Right atrium auricular region (tissue), 2 donors: ENCODE measurements around the gene SCN4A. TPM values are rescaled to one million over a fixed set of nuclear protein-coding genes. Genes with fewer than 3 reads are reported as not detected.
"Not testable (repeated sequence)": the region's sequence is repeated elsewhere in the genome, so short reads cannot be mapped to it uniquely, and the experiment has no call there.

Source experiments
- DNase-seq: peaks from one replicate; pipeline ENCODE4 v3.0.0-alpha.2; 2019; ENCODE audit warnings: low spot score
- H3K27ac ChIP-seq, 2 donors: fragments of 200-600 bp; sonication (generic); 1 replicate in 1 of 2; 2 replicates in 1 of 2; pipeline ENCODE4 v1.5.1; 2016 to 2019
- H3K27me3 ChIP-seq, 2 donors: fragments of 200-600 bp; sonication (generic); one replicate each; pipeline versions ENCODE4 v1.5.1 to v1.6.0; 2017 to 2019
- H3K36me3 ChIP-seq: fragments of 200-600 bp; sonication (generic); one replicate; pipeline ENCODE4 v1.5.1; 2016
- H3K4me1 ChIP-seq, 2 donors: fragments of 200-600 bp; sonication (generic); one replicate each; pipeline versions ENCODE4 v1.5.1 to v1.6.0; 2017 to 2019
- H3K4me3 ChIP-seq, 2 donors: fragments of 200-600 bp; sonication (generic); 1 replicate in 1 of 2; 2 replicates in 1 of 2; pipeline ENCODE4 v1.5.1; 2017 to 2019; ENCODE audit warnings: mild to moderate bottlenecking in 1 of 2, moderate library complexity in 1 of 2
- H3K9me3 ChIP-seq, 2 donors: fragments of 200-600 bp; sonication (generic); one replicate each; pipeline ENCODE4 v1.5.1; 2019
- CTCF ChIP-seq, 2 donors: fragments of 200-600 bp; sonication (generic); IDR thresholded peaks; one replicate each; pipeline ENCODE4 v1.5.1; 2019; ENCODE audit warnings: antibody characterized with exemption in 2 of 2
- total RNA-seq, 2 donors: library from RNA; depleted of rRNA; stranded (reverse); fragments of >200 nt; gene quantifications; one replicate each; pipeline ENCODE4 v1.1.0, GENCODE V29; 2016

SCN4A gene
- total RNA-seq = 1 to 10 TPM in 1 of 2 donors, under 1 TPM in 1; 0.74 to 2.5 TPM

GRCh38 chr17:63972796-63973195 is at the start of gene SCN4A:
TSS of gene SCN4A (minus strand) at chr17:63972918. CDS start at chr17:63972841, 77 bp downstream.
- Histone ChIP-seq H3K9me3 (no peaks in the 10 kb centered on the region), H3K36me3 (no peaks in the 10 kb centered on the region), H3K4me1 (peaks cover 0 to 15% of the 10 kb centered on the region in 2 donors), H3K27ac (no peak within 1 kb of the TSS), H3K27me3 (no peaks in the 10 kb centered on the region), H3K4me3 (no peak within 1 kb of the TSS)
- no peak for DNase-seq
- no peak for TF ChIP-seq CTCF (IDR thresholded peaks at IDR 0.05)

GRCh38 chr17:64020056-64020766 is 47.5 kb upstream of the SCN4A start, which contains the start of gene ICAM2:
TSS of gene ICAM2 (minus strand) at chr17:64020633. CDS start at chr17:64006691, 13,942 bp downstream.
- DNase-seq = no peak
- peak in 1 of 2 donors; percentile 9 for TF ChIP-seq CTCF (IDR thresholded peaks at IDR 0.05)
- H3K27me3 ChIP-seq = no peaks in the 10 kb centered on the region
- H3K4me1 ChIP-seq = peaks cover 0 to 16% of the 10 kb centered on the region in 2 donors
- no peaks in the 10 kb centered on the region for H3K9me3 ChIP-seq
- H3K27ac ChIP-seq = peak within 1 kb of the TSS; percentile 71 to 88
- H3K36me3 ChIP-seq = no peaks in the 10 kb centered on the region
- H3K4me3 ChIP-seq = peak within 1 kb of the TSS; percentile 35 to 54

GRCh38 chr17:64019551-64019961 is 46.8 kb upstream of the SCN4A start:
- not testable (repeated sequence) for H3K27me3 ChIP-seq, DNase-seq, H3K9me3 ChIP-seq, H3K36me3 ChIP-seq
- Histone ChIP-seq H3K27ac (peak overlapping the region; percentile 71 to 88), H3K4me1 (peaks cover 0 to 15% of the 10 kb centered on the region in 2 donors), H3K4me3 (peak overlapping the region; percentile 35 to 54)

- H3K4me1 ChIP-seq = peaks cover 0 to 15% of the 10 kb centered on the region in 2 donors
- no peaks in the 10 kb centered on the region for H3K9me3 ChIP-seq
- no peak overlapping the region for H3K4me3 ChIP-seq
- peak overlapping the region; percentile 26 to 33 for H3K27ac ChIP-seq
- H3K27me3 ChIP-seq = no peaks in the 10 kb centered on the region
- TF ChIP-seq CTCF (IDR thresholded peaks at IDR 0.05) = peak in 1 of 2 donors; percentile 34
- no peaks in the 10 kb centered on the region for H3K36me3 ChIP-seq
- DNase-seq = no peak
Observed at GRCh38 chr17:64017381-64017980, 44.8 kb upstream of the SCN4A start.

GRCh38 chr17:64016974-64017373 is 44.3 kb upstream of the SCN4A start:
- TF ChIP-seq CTCF (IDR thresholded peaks at IDR 0.05) = no peak
- Histone ChIP-seq H3K9me3 (no peaks in the 10 kb centered on the region), H3K4me1 (peaks cover 0 to 15% of the 10 kb centered on the region in 2 donors), H3K4me3 (no peak overlapping the region), H3K27ac (peak overlapping the region; percentile 33 to 50), H3K36me3 (no peaks in the 10 kb centered on the region), H3K27me3 (no peaks in the 10 kb centered on the region)
- no peak for DNase-seq

- Histone ChIP-seq H3K9me3 (no peaks in the 10 kb centered on the region), H3K4me3 (no peak overlapping the region), H3K27ac (peak overlapping the region; percentile 33 to 50), H3K27me3 (no peaks in the 10 kb centered on the region), H3K4me1 (peaks cover 0 to 15% of the 10 kb centered on the region in 2 donors), H3K36me3 (no peaks in the 10 kb centered on the region)
- TF ChIP-seq CTCF (IDR thresholded peaks at IDR 0.05) = peak in 1 of 2 donors; percentile 53
- DNase-seq = no peak
Observed at GRCh38 chr17:64016231-64016784, 43.6 kb upstream of the SCN4A start.
